ENCODE data around the gene ARL15.
A peak's percentile ranks its signal among the peaks of the same experiment; 100 is the strongest.

Gene ARL15

GRCh38 chr5:54282876-54283275 is 27.5 kb downstream of the ARL15 start:
- no peak for DNase-seq (ENCODE audit: low spot score)

- no peak for DNase-seq (ENCODE audit: low spot score)
Measured at GRCh38 chr5:54281960-54282692, 28.2 kb downstream of the ARL15 start.

GRCh38 chr5:54279960-54280359 is 30.4 kb downstream of the ARL15 start:
- DNase-seq (ENCODE audit: low spot score): no peak

- no peak for DNase-seq (ENCODE audit: low spot score)
Measured at GRCh38 chr5:54278979-54279717, 31.2 kb downstream of the ARL15 start.

GRCh38 chr5:54278036-54278830 is 32.1 kb downstream of the ARL15 start:
- no peak for DNase-seq (ENCODE audit: low spot score)

GRCh38 chr5:54276048-54276447 is 34.3 kb downstream of the ARL15 start:
- DNase-seq (ENCODE audit: low spot score): no peak

GRCh38 chr5:54275361-54275760 is 35.0 kb downstream of the ARL15 start:
- DNase-seq (ENCODE audit: low spot score): no peak

GRCh38 chr5:54274944-54275343 is 35.4 kb downstream of the ARL15 start:
- DNase-seq (ENCODE audit: low spot score): no peak

- DNase-seq (ENCODE audit: low spot score): no peak
Measured at GRCh38 chr5:54273715-54274114, 36.7 kb downstream of the ARL15 start.

GRCh38 chr5:54272746-54273145 is 37.6 kb downstream of the ARL15 start:
- DNase-seq (ENCODE audit: low spot score): no peak

- DNase-seq (ENCODE audit: low spot score): no peak
Measured at GRCh38 chr5:54270326-54270725, 40.0 kb downstream of the ARL15 start.

- no peak for DNase-seq (ENCODE audit: low spot score)
Measured at GRCh38 chr5:54264574-54264973, 45.8 kb downstream of the ARL15 start.

GRCh38 chr5:54263447-54263846 is 46.9 kb downstream of the ARL15 start:
- no peak for DNase-seq (ENCODE audit: low spot score)

- no peak for DNase-seq (ENCODE audit: low spot score)
Measured at GRCh38 chr5:54261596-54261995, 48.8 kb downstream of the ARL15 start.

- DNase-seq (ENCODE audit: low spot score): no peak
Measured at GRCh38 chr5:54259981-54260380, 50.4 kb downstream of the ARL15 start.

- no peak for DNase-seq (ENCODE audit: low spot score)
Measured at GRCh38 chr5:54259090-54259489, 51.3 kb downstream of the ARL15 start.

- DNase-seq (ENCODE audit: low spot score): no peak
Measured at GRCh38 chr5:54257366-54258118, 52.8 kb downstream of the ARL15 start.

- DNase-seq (ENCODE audit: low spot score): no peak
Measured at GRCh38 chr5:54254482-54255198, 55.7 kb downstream of the ARL15 start.

- no peak for DNase-seq (ENCODE audit: low spot score)
Measured at GRCh38 chr5:54251981-54252380, 58.4 kb downstream of the ARL15 start.

GRCh38 chr5:54249210-54250028 is 61.0 kb downstream of the ARL15 start:
- peak; percentile 81 for DNase-seq (ENCODE audit: low spot score)

GRCh38 chr5:54247226-54247625 is 63.1 kb downstream of the ARL15 start:
- no peak for DNase-seq (ENCODE audit: low spot score)

Measured in NAMALWA (cell line).